ENCODE data around the gene TIMM23.
"Not testable (repeated sequence)": the region's sequence is repeated elsewhere in the genome, so short reads cannot be mapped to it uniquely, and the experiment has no call there.

Gene TIMM23

GRCh38 chr10:46025406-46025805 is 53.1 kb downstream of the TIMM23 start:
- no peak for DNase-seq

- no peak for DNase-seq
Measured at GRCh38 chr10:46026106-46026505, 53.8 kb downstream of the TIMM23 start.

DNA sequence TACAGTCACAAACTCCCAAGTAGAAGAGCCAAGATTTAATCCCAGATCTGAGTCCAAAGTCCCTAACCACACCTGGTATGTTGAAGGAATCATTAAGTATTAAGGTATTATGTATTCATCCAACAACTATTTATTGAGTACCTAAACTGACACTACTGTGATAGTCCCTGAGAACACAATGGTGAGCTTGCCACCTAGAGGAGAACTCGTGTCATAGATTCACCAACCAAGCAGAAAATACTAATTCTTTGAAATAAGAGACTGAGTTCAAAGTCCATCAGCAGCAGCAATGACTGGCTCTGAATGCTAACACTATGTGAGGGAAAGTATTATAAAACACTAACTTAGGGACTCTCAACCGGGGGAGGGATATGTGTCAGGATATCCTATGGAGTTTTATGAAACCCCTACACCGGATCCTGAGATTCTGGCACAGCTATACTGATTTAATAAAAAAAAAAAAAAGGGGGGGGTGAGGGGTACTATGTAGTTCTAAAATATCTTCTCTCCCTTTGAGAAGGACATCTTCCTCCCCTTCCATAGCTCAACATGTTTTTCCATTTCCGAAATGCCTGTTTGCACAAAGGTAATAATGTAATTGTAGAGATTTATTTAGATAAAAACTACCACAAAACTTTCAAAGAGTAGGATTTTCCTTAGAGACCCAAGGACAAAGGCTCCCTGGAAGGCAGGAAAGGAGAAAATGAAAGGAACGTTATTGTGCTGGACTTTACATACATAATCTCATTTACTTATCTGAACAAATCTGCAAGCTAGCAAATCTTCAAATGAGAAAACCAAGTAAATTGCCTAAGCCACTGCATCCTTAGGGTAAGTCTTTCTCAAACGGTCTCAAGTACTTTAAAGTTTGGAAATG is 56.5 kb downstream of the TIMM23 start:
- DNase-seq: no peak

GRCh38 chr10:46029461-46030030 is 57.3 kb downstream of the TIMM23 start:
- no peak for DNase-seq

DNA sequence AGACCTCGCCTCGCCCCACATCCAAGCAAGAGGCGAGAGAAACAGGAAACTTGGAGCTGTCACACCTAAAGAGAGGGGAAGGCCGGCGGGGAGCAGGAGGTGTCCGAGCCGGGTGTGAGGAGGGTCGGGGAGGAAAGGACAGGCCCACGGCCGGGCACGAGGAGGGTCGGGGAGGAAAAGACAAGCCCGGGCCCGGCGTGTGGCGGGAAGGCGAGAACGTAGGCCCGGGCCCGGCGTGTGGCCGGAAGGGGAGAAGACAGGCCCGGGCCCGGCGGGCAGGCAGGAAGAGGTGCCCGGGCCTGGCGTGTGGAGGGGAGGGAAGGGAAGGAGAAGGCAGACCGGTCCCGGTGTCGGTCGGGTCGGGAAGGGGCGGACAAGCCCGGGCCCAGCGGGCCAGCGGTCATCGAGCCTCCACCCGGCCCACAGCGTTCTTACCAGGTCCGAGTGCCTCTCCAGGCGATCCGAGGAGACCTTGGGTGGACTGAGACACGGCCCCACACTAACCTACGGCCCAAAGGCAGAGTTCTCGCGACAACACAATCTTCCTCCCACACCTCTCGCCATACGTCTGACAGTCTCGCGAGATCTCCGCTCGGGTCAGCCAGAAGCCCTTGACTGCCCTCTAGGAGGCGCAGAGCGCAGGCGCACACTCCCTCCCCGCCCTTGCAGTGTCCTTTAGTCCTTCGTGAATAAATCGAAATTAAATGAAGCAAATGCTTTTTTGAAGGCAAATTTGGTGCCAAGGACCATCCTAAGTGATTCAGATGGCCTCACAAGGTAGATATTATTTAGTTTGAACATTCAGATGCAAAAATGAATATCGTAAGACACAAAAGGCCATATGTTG is 58.0 kb downstream of the TIMM23 start, which contains the start of gene NCOA4:
NCOA4 (minus strand) TSS at position 533 of the 847 bp plus-strand sequence. CDS start 13,943 bp downstream, outside the sequence.
- DNase-seq: peak; percentile 96

- no peak for DNase-seq
Measured at GRCh38 chr10:46031648-46032532, 59.6 kb downstream of the TIMM23 start.

- no peak for DNase-seq
Measured at GRCh38 chr10:46033602-46034011, 61.3 kb downstream of the TIMM23 start.

DNA sequence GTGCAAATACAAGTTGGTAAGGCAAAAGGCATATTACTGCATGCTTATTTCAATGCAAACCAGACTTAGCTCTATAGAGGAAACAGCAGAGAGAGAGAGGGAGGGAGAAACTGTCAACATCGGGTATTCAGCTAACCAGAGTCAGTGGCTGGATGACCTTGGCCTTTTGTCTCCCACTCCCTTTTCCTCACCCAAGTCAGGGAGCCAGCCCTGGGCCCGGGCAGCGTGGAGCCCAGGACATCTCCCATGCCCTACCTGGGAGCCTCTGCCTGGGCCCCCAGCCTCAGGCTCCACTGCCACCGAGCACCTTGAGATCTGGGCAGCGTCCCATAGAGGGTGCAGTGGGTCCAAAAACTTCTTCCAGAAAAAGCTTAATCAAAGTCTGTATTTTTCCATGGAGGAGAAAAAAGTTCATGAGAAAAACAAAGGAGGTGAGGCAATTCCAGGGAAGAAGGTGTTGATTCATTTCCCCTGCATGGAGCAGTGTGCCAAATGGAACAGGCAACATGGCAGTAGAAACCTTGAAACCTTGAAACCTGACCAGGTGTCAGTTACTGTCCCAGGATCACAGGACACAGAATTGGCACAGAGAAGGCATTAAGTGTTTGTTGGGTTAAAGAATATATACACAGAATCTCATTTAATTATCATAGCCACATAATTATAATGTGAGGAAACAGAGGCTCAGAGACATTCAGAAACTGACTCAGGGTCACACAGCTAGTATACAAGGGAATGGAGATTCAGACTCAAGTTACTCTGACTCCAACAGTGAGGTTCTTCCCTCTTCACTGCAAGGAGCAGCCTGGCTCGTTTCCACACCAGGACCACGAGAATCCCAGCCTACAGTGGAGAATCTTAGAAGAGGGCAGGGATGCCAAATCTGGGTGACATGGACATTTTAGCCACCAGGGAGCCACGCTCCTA is 63.9 kb downstream of the TIMM23 start:
- DNase-seq: no peak

- no peak for DNase-seq
Measured at GRCh38 chr10:46037107-46037825, 65.0 kb downstream of the TIMM23 start.

GRCh38 chr10:46040004-46040403 is 67.7 kb downstream of the TIMM23 start:
- DNase-seq: no peak

- DNase-seq: no peak
Measured at GRCh38 chr10:46042527-46042926, 70.2 kb downstream of the TIMM23 start.

- DNase-seq: no peak
Measured at GRCh38 chr10:46046261-46046660, 74.0 kb downstream of the TIMM23 start, which contains the start of gene MSMB. Gene MSMB, minus strand, starts transcription at chr10:46046269. Its CDS starts 32 bp downstream, at chr10:46046237.

DNA sequence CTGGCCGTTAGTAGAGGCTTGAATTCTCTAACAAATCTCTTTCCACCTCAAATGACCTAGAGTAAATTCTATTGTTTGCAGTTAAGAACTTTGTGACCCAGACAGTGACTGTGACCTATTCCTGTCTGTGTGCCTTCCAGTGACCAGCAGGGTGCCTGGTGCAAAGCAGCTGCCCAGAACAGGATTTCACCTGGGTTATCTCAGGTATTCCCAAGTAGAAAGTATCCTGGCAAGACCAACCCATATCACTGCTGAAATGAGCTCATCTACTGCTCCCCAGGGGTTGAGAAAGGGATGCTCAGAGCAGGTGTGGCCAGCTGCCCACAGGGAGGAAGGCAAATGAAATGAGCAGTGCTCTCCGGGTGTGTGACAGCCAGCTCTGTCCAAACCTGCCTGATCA is 75.9 kb downstream of the TIMM23 start:
- DNase-seq: no peak

DNA sequence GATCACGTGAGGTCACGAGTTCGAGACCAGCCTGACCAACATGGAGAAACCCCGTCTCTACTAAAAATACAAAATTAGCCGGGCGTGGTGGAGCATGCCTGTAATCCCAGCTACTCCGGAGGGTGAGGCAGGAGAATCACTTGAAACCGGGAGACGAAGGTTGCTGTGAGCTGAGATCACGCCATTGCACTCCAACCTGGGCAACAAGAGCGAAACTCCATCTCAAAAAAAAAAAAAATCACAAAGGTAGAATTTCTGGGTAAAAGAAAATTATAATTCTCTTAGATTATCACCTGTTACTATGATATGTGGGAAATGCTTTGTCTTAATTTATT is 77.2 kb downstream of the TIMM23 start:
- not testable (repeated sequence) for DNase-seq

DNA sequence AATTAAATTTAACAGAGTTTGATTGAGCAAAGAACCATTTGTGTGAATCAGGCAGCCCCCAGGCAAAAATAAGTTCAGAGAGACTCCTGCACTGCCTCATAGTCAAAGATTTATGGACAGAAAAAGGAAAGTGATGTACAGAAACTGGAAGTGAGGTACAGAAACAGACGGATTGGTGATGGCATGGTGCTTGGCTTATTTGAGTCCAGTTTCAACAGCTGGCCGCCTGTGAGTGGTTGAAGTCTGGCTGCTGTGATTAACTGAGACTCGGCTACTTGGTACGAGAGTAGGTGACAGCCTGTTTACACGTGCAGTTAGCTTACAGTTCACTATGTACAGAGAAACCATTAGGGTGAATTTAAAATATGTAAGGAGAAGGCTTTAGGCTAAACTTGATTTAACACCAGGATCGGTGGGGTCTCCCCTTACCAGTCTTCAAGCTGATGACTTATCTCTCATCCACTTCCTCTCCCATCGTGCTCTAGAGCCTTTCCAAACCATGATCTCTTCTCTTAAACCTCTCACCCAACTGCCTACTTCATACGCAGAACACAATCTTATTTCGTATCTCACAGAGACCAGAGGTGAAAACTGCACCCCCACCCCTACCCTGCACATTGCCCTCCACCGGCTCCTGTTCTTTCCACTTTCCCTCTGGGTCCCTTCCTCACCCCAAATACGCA is 78.8 kb downstream of the TIMM23 start:
- no peak for DNase-seq

- no peak for DNase-seq
Measured at GRCh38 chr10:46052057-46052790, 79.9 kb downstream of the TIMM23 start.

GRCh38 chr10:46052791-46053375 is 80.6 kb downstream of the TIMM23 start:
- no peak for DNase-seq

All from stimulated activated CD8-positive, alpha-beta memory T cell treated with anti-CD3 and anti-CD28 coated beads, Interleukin-4, amount 100 ng/mL, for 48 hours (primary cell).